ENCODE results near the gene ZNF41. TPM values are rescaled to one million over a fixed set of nuclear protein-coding genes. Genes with fewer than 3 reads are reported as not detected.

Gene ZNF41
- total and polyA plus RNA-seq, 10 donors: 2.4 to 17.0 (median 12.5) TPM

GRCh38 chrX:47422444-47422843 lies 60.6 kb downstream of the ZNF41 start:
- intact Hi-C loops (cut with DNase I; ENCODE audit: low total_unique reads): no loop called here
- no peaks in the 10 kb centered on the region for H3K27me3 ChIP-seq (replicated peaks in 1 of 7)
- WGBS, 5 donors: 72 to 97% (median 80%) methylated on average over 2 of the region's 2 CpGs

DNA sequence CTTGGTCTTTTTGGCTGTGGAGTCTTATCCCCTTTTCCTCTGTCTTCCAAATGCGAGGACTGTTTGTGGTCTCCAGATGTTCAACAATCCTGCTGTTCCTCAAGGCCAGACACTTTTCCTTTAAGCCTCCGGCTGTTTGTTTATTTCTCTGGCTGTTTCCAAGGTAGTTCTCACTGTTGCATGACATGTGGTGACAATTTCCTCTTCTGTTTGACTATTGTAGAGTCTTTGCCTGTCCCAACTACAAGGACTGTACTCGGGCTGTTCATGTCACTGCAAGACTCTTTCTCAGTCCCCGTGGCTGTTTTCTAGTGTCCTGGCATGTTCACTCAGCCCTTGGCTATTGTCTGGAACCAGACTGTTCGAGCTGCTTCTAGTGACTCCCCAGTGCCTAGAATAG lies 62.1 kb downstream of the ZNF41 start:
- H3K9me3 ChIP-seq: peaks cover 0 to 17% (median 3%) of the 10 kb centered on the region in 8 donors
- no peaks in the 10 kb centered on the region for H3K36me3 ChIP-seq
- TF ChIP-seq POLR2A (IDR thresholded peaks at IDR 0.05): no peak
- no peak for TF ChIP-seq POLR2AphosphoS5 (IDR thresholded peaks at IDR 0.05)
- TF ChIP-seq, protein P1, sequence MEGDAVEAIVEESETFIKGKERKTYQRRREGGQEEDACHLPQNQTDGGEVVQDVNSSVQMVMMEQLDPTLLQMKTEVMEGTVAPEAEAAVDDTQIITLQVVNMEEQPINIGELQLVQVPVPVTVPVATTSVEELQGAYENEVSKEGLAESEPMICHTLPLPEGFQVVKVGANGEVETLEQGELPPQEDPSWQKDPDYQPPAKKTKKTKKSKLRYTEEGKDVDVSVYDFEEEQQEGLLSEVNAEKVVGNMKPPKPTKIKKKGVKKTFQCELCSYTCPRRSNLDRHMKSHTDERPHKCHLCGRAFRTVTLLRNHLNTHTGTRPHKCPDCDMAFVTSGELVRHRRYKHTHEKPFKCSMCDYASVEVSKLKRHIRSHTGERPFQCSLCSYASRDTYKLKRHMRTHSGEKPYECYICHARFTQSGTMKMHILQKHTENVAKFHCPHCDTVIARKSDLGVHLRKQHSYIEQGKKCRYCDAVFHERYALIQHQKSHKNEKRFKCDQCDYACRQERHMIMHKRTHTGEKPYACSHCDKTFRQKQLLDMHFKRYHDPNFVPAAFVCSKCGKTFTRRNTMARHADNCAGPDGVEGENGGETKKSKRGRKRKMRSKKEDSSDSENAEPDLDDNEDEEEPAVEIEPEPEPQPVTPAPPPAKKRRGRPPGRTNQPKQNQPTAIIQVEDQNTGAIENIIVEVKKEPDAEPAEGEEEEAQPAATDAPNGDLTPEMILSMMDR (IDR thresholded peaks at IDR 0.05 in 8 of 11, conservative IDR thresholded peaks at IDR 0.05 in 3 of 11): no peak
- DNase-seq: no peak
- no peak overlapping the region for H3K27ac ChIP-seq
- intact Hi-C loops (cut with DNase I; ENCODE audit: low total_unique reads): no loop called here
- 50 to 67% (median 55%) methylated on average over 5 of the region's 5 CpGs for WGBS, 5 donors
- H3K27me3 ChIP-seq (replicated peaks in 1 of 7): no peaks in the 10 kb centered on the region
- H3K4me1 ChIP-seq: no peaks in the 10 kb centered on the region
- H3K4me3 ChIP-seq: no peak overlapping the region

More at GRCh38 chrX:47422444-47422843, 60.6 kb downstream of the ZNF41 start:
- Histone ChIP-seq H3K4me1 (no peaks in the 10 kb centered on the region), H3K9me3 (peaks cover 0 to 4% (median 0%) of the 10 kb centered on the region in 8 donors), H3K27ac (no peak overlapping the region), H3K36me3 (no peaks in the 10 kb centered on the region), H3K4me3 (no peak overlapping the region)
- TF ChIP-seq, protein P1 (IDR thresholded peaks at IDR 0.05 in 8 of 11, conservative IDR thresholded peaks at IDR 0.05 in 3 of 11): no peak
- TF ChIP-seq POLR2AphosphoS5 (IDR thresholded peaks at IDR 0.05) (no peak), POLR2A (IDR thresholded peaks at IDR 0.05) (no peak)
- no peak for DNase-seq

DNA sequence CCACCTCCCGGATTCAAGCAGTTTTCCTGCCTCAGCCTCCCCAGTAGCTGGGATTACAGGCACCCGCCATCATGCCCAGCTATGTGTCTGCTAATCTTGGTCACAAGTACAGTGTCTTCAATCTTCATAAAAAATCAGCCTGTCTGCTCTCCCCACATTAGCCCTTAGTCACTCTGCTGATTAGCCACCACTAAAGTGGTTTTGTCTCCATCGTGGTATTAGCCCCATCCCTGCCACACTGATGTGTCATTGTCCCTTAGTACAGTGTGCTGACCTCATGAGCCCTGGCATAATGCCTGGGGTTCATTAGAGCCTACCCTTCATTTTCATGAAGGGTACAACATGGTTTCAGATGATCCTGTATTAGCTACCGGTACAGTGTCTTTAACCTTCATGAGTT lies 62.8 kb downstream of the ZNF41 start:
- no peak for DNase-seq
- intact Hi-C loops (cut with DNase I; ENCODE audit: low total_unique reads): no loop called here
- TF ChIP-seq POLR2AphosphoS5 (IDR thresholded peaks at IDR 0.05): no peak
- TF ChIP-seq POLR2A (IDR thresholded peaks at IDR 0.05): no peak
- TF ChIP-seq, protein P1 (IDR thresholded peaks at IDR 0.05 in 8 of 11, conservative IDR thresholded peaks at IDR 0.05 in 3 of 11): no peak
- no peak overlapping the region for H3K4me3 ChIP-seq
- no peaks in the 10 kb centered on the region for H3K36me3 ChIP-seq
- H3K9me3 ChIP-seq: peaks cover 0 to 24% (median 9%) of the 10 kb centered on the region in 8 donors
- no peaks in the 10 kb centered on the region for H3K27me3 ChIP-seq (replicated peaks in 1 of 7)
- H3K27ac ChIP-seq: no peak overlapping the region
- WGBS, 5 donors: 82 to 89% (median 85%) methylated on average over 4 of the region's 4 CpGs
- no peaks in the 10 kb centered on the region for H3K4me1 ChIP-seq

DNA sequence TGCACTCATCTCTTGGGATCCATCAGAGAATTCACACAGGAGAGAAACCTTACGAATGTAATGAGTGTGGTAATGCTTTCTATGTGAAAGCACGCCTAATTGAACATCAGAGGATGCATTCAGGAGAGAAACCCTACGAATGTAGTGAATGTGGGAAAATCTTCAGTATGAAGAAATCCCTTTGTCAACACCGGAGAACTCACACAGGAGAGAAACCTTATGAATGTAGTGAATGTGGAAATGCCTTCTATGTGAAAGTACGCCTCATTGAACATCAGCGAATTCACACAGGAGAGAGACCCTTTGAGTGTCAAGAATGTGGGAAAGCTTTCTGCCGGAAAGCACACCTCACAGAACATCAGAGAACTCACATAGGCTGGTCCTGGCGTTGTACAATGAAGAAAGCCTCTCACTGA lies 69.8 kb downstream of the ZNF41 start:
- WGBS, 5 donors: 82 to 98% (median 95%) methylated on average over 7 to 8 of the region's 8 CpGs
- H3K9me3 ChIP-seq: peaks cover 23 to 80% (median 54%) of the 10 kb centered on the region in 8 donors
- intact Hi-C loops (cut with DNase I; ENCODE audit: low total_unique reads): no loop called here

More for the DNA sequence above, 69.8 kb downstream of the ZNF41 start:
- DNase-seq: no peak
- no peaks in the 10 kb centered on the region for H3K27me3 ChIP-seq (replicated peaks in 1 of 7)
- H3K36me3 ChIP-seq: peaks cover 0 to 29% (median 0%) of the 10 kb centered on the region in 6 donors
- H3K27ac ChIP-seq: no peak overlapping the region
- no peak for TF ChIP-seq POLR2AphosphoS5 (IDR thresholded peaks at IDR 0.05)
- no peak for TF ChIP-seq POLR2A (IDR thresholded peaks at IDR 0.05)
- TF ChIP-seq, protein P1 (IDR thresholded peaks at IDR 0.05 in 8 of 11, conservative IDR thresholded peaks at IDR 0.05 in 3 of 11): no peak
- H3K4me1 ChIP-seq: no peaks in the 10 kb centered on the region
- no peak overlapping the region for H3K4me3 ChIP-seq

Other genes starting within 250 kb of the ZNF41 start
- gene ZNF157, start 112.6 kb downstream of the ZNF41 start, total RNA-seq: 1 to 10 TPM in 1 of 7 donors, under 1 TPM in 6; 0.40 to 1.6 (median 0.49) TPM
- gene ZNF157, start 112.6 kb downstream of the ZNF41 start, polyA plus RNA-seq: under 1 TPM; 0.16 to 0.33 (median 0.20) TPM
- 10 to 100 TPM; 54.9 to 88.8 (median 76.9) TPM for gene ARAF, start 78.0 kb upstream of the ZNF41 start, total RNA-seq
- 10 to 100 TPM; 32.9 to 97.4 (median 81.6) TPM for gene ARAF, start 78.0 kb upstream of the ZNF41 start, polyA plus RNA-seq
- 100 to 1,000 TPM; 137 to 293 (median 188) TPM for gene TIMP1, start 99.2 kb upstream of the ZNF41 start, total RNA-seq
- 100 to 1,000 TPM in 2 of 3 donors, 10 to 100 TPM in 1; 86.8 to 220 (median 180) TPM for gene TIMP1, start 99.2 kb upstream of the ZNF41 start, polyA plus RNA-seq
- gene SYN1, start 136.6 kb upstream of the ZNF41 start, total RNA-seq: 1 to 10 TPM in 1 of 7 donors, under 1 TPM in 6; 0.23 to 1.2 (median 0.60) TPM
- under 1 TPM; 0.10 to 0.68 (median 0.61) TPM for gene SYN1, start 136.6 kb upstream of the ZNF41 start, polyA plus RNA-seq
- 100 to 1,000 TPM in 6 of 7 donors, 10 to 100 TPM in 1; 98.2 to 180 (median 117) TPM for gene CFP, start 146.7 kb upstream of the ZNF41 start, total RNA-seq
- gene CFP, start 146.7 kb upstream of the ZNF41 start, polyA plus RNA-seq: 10 to 100 TPM; 25.3 to 85.8 (median 57.5) TPM
- 10 to 100 TPM; 25.5 to 50.0 (median 31.1) TPM for gene ELK1, start 167.3 kb upstream of the ZNF41 start, total RNA-seq
- gene ELK1, start 167.3 kb upstream of the ZNF41 start, polyA plus RNA-seq: 10 to 100 TPM; 10.3 to 23.0 (median 14.5) TPM
- gene UXT, start 176.0 kb upstream of the ZNF41 start, total RNA-seq: 100 to 1,000 TPM in 5 of 7 donors, 10 to 100 TPM in 2; 83.0 to 133 (median 107) TPM
- 100 to 1,000 TPM; 201 to 274 (median 237) TPM for gene UXT, start 176.0 kb upstream of the ZNF41 start, polyA plus RNA-seq

All from spleen (tissue), 11 donors.